ENCODE results near the gene ZNF277. TPM values are rescaled to one million over a fixed set of nuclear protein-coding genes. Genes with fewer than 3 reads are reported as not detected.
A peak's percentile ranks its signal among the peaks of the same experiment; 100 is the strongest.

Gene ZNF277
- total RNA-seq, 2 donors from 2014 or later = 22.7 to 30.4 TPM

GRCh38 chr7:112201411-112201810 is 5.1 kb upstream of the ZNF277 start:
- H3K9me3 Mint-ChIP-seq = no peaks in the 10 kb centered on the region
- peaks cover under 1% of the 10 kb centered on the region in 2 donors for H3K36me3 Mint-ChIP-seq
- no peak for ATAC-seq
- no peak for DNase-seq (ENCODE audit: low spot score in 2 of 2)
- no peak overlapping the region for H3K27ac Mint-ChIP-seq

GRCh38 chr7:112201839-112202238 is 4.7 kb upstream of the ZNF277 start:
- no peak overlapping the region for H3K27ac Mint-ChIP-seq
- H3K36me3 Mint-ChIP-seq = peaks cover 4% of the 10 kb centered on the region in 2 donors
- no peak for DNase-seq (ENCODE audit: low spot score in 2 of 2)
- no peak for ATAC-seq
- H3K9me3 Mint-ChIP-seq = no peaks in the 10 kb centered on the region

GRCh38 chr7:112202816-112203215 is 3.7 kb upstream of the ZNF277 start:
- DNase-seq (ENCODE audit: low spot score in 2 of 2) (peak in 1 of 2 donors; percentile 21), ATAC-seq (no peak)
- Mint-ChIP-seq H3K36me3 (peaks cover 8 to 9% of the 10 kb centered on the region in 2 donors), H3K27ac (no peak overlapping the region), H3K9me3 (no peaks in the 10 kb centered on the region)

- DNase-seq (ENCODE audit: low spot score in 2 of 2) (no peak), ATAC-seq (no peak)
- peaks cover 8 to 9% of the 10 kb centered on the region in 2 donors for H3K36me3 Mint-ChIP-seq
- H3K27ac Mint-ChIP-seq = no peak overlapping the region
- H3K9me3 Mint-ChIP-seq = no peaks in the 10 kb centered on the region
These were observed 3.1 kb upstream of the ZNF277 start for GRCh38 chr7:112203365-112203739.

- H3K27ac Mint-ChIP-seq = no peak overlapping the region
- DNase-seq (ENCODE audit: low spot score in 2 of 2) = no peak
- no peaks in the 10 kb centered on the region for H3K9me3 Mint-ChIP-seq
- H3K36me3 Mint-ChIP-seq = peaks cover 8 to 9% of the 10 kb centered on the region in 2 donors
- no peak for ATAC-seq
These were observed 1.8 kb upstream of the ZNF277 start for GRCh38 chr7:112204499-112205342.

GRCh38 chr7:112205343-112206237 is 905 bp upstream of the ZNF277 start:
- peak overlapping the region in 1 of 2 donors; percentile 94 for H3K27ac Mint-ChIP-seq
- peak; percentile 10 to 11 for ATAC-seq
- no peaks in the 10 kb centered on the region for H3K9me3 Mint-ChIP-seq
- DNase-seq (ENCODE audit: low spot score in 2 of 2) = peak; percentile 31 to 58
- peaks cover 8 to 9% of the 10 kb centered on the region in 2 donors for H3K36me3 Mint-ChIP-seq

GRCh38 chr7:112206991-112207592 is 597 bp downstream of the ZNF277 start:
- DNase-seq (ENCODE audit: low spot score in 2 of 2) (no peak), ATAC-seq (no peak)
- peaks cover 8 to 9% of the 10 kb centered on the region in 2 donors for H3K36me3 Mint-ChIP-seq
- peak overlapping the region; percentile 94 to 97 for H3K27ac Mint-ChIP-seq
- no peaks in the 10 kb centered on the region for H3K9me3 Mint-ChIP-seq

- Mint-ChIP-seq H3K36me3 (peaks cover 8 to 9% of the 10 kb centered on the region in 2 donors), H3K9me3 (no peaks in the 10 kb centered on the region), H3K27ac (no peak overlapping the region)
- DNase-seq (ENCODE audit: low spot score in 2 of 2) (no peak), ATAC-seq (no peak)
These were observed 1.3 kb downstream of the ZNF277 start for GRCh38 chr7:112207765-112208164.

GRCh38 chr7:112211348-112211907 is 4.9 kb downstream of the ZNF277 start:
- DNase-seq (ENCODE audit: low spot score in 2 of 2) (no peak), ATAC-seq (no peak)
- Mint-ChIP-seq H3K36me3 (peaks cover 9 to 14% of the 10 kb centered on the region in 2 donors), H3K27ac (no peak overlapping the region), H3K9me3 (no peaks in the 10 kb centered on the region)

- peaks cover 0 to 12% of the 10 kb centered on the region in 2 donors for H3K36me3 Mint-ChIP-seq
- no peaks in the 10 kb centered on the region for H3K9me3 Mint-ChIP-seq
- no peak overlapping the region for H3K27ac Mint-ChIP-seq
- ATAC-seq (no peak), DNase-seq (ENCODE audit: low spot score in 2 of 2) (no peak)
These were observed 6.1 kb downstream of the ZNF277 start for GRCh38 chr7:112212571-112212970.

GRCh38 chr7:112213735-112214134 is 7.2 kb downstream of the ZNF277 start:
- DNase-seq (ENCODE audit: low spot score in 2 of 2) (no peak), ATAC-seq (peak; percentile 36 to 87)
- Mint-ChIP-seq H3K36me3 (peaks cover 0 to 12% of the 10 kb centered on the region in 2 donors), H3K27ac (no peak overlapping the region), H3K9me3 (no peaks in the 10 kb centered on the region)

- H3K27ac Mint-ChIP-seq = no peak overlapping the region
- DNase-seq (ENCODE audit: low spot score in 2 of 2) = no peak
- ATAC-seq = no peak
- H3K36me3 Mint-ChIP-seq = peaks cover 0 to 12% of the 10 kb centered on the region in 2 donors
- H3K9me3 Mint-ChIP-seq = no peaks in the 10 kb centered on the region
These were observed 7.8 kb downstream of the ZNF277 start for GRCh38 chr7:112214268-112214667.

GRCh38 chr7:112214883-112215282 is 8.4 kb downstream of the ZNF277 start:
- Mint-ChIP-seq H3K36me3 (peaks cover 0 to 12% of the 10 kb centered on the region in 2 donors), H3K9me3 (no peaks in the 10 kb centered on the region), H3K27ac (no peak overlapping the region)

GRCh38 chr7:112215787-112216186 is 9.3 kb downstream of the ZNF277 start:
- DNase-seq (ENCODE audit: low spot score in 2 of 2) (no peak), ATAC-seq (no peak)
- no peaks in the 10 kb centered on the region for H3K9me3 Mint-ChIP-seq
- H3K27ac Mint-ChIP-seq = no peak overlapping the region
- H3K36me3 Mint-ChIP-seq = peaks cover 1 to 13% of the 10 kb centered on the region in 2 donors

More at GRCh38 chr7:112214883-112215282, 8.4 kb downstream of the ZNF277 start:
- no peak for DNase-seq (ENCODE audit: low spot score in 2 of 2)
- no peak for ATAC-seq

GRCh38 chr7:112220877-112221434 is 14.5 kb downstream of the ZNF277 start:
- H3K27ac Mint-ChIP-seq = no peak overlapping the region
- ATAC-seq (no peak), DNase-seq (ENCODE audit: low spot score in 2 of 2) (no peak)
- peaks cover 0 to 6% of the 10 kb centered on the region in 2 donors for H3K9me3 Mint-ChIP-seq
- peaks cover 6 to 21% of the 10 kb centered on the region in 2 donors for H3K36me3 Mint-ChIP-seq

GRCh38 chr7:112223310-112223709 is 16.8 kb downstream of the ZNF277 start:
- Mint-ChIP-seq H3K9me3 (peaks cover 0 to 10% of the 10 kb centered on the region in 2 donors), H3K27ac (no peak overlapping the region), H3K36me3 (peaks cover 6 to 13% of the 10 kb centered on the region in 2 donors)
- ATAC-seq (no peak), DNase-seq (ENCODE audit: low spot score in 2 of 2) (no peak)

All from activated naive CD4-positive, alpha-beta T cell treated with anti-CD3 and anti-CD28 coated beads, Interleukin-2, amount 50 U/mL, for 72 hours (primary cell).